ENCODE results near the gene S100PBP. TPM values are rescaled to one million over a fixed set of nuclear protein-coding genes. Genes with fewer than 3 reads are reported as not detected.

Gene S100PBP
- total and polyA plus RNA-seq, 2 donors = 24.6 to 29.1 TPM

DNA sequence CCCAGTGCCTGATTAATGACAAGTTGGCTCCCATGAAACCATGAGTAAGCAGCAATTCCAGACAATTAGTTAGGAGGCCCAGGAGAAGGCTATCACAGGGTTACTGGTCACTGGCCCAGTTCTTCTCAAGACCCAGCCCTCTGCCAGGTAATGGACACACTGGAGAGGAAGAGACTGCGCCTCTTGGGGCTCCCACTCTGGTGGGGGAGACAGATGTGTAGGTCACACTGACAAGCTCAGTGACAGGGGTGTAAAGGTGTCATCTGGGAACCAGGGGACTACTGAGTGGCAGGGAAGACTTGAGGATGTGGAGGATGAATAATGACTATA is 73.8 kb downstream of the S100PBP start:
- Histone ChIP-seq H3K27ac (ENCODE audit: low read depth in 1 of 2, low read length in 1 of 2) (no peak overlapping the region), H3K4me1 (ENCODE audit: control insufficient read depth in 2 of 2, insufficient read depth in 2 of 2, low read length in 2 of 2) (peaks cover 0 to 7% of the 10 kb centered on the region in 2 donors), H3K9me3 (ENCODE audit: control insufficient read depth in 2 of 2, insufficient read depth in 1 of 2, low read length in 1 of 2) (peaks cover 4 to 5% of the 10 kb centered on the region in 2 donors), H3K36me3 (ENCODE audit: control insufficient read depth in 2 of 2, insufficient read depth in 2 of 2, low read length in 1 of 2) (no peaks in the 10 kb centered on the region), H3K27me3 (ENCODE audit: control insufficient read depth in 2 of 2, insufficient read depth in 1 of 2, low read length in 1 of 2) (peaks cover 53 to 95% of the 10 kb centered on the region in 2 donors), H3K4me3 (ENCODE audit: low read length in 2 of 2) (no peak overlapping the region)
- WGBS = 98% methylated on average over 1 of the region's 1 CpG
- DNase-seq (ENCODE audit: low read depth in 6 of 9, low spot score in 9 of 9) = no peak

DNA sequence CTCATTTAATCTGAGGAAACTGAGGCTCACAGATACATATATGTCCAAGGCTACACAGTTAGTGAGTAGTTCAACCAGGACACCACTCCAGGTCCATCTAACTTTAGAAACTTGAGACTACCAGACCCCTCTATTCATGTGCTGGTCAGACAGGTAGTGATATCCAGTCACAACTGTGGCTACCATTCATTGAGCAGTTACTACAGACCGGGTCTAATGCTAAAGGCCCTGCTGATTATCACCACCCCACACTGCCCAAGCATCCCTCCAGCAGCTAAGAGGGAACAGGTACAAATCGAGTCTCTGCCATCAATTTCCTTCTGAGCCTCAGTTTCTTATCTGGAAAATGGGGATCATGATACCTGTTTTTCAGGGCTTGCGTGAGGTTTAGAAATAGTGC is 74.2 kb downstream of the S100PBP start:
- Histone ChIP-seq H3K36me3 (ENCODE audit: control insufficient read depth in 2 of 2, insufficient read depth in 2 of 2, low read length in 1 of 2) (no peaks in the 10 kb centered on the region), H3K4me1 (ENCODE audit: control insufficient read depth in 2 of 2, insufficient read depth in 2 of 2, low read length in 2 of 2) (peaks cover 0 to 6% of the 10 kb centered on the region in 2 donors), H3K9me3 (ENCODE audit: control insufficient read depth in 2 of 2, insufficient read depth in 1 of 2, low read length in 1 of 2) (peaks cover 4 to 5% of the 10 kb centered on the region in 2 donors), H3K27me3 (ENCODE audit: control insufficient read depth in 2 of 2, insufficient read depth in 1 of 2, low read length in 1 of 2) (peaks cover 49 to 95% of the 10 kb centered on the region in 2 donors), H3K4me3 (ENCODE audit: low read length in 2 of 2) (no peak overlapping the region), H3K27ac (ENCODE audit: low read depth in 1 of 2, low read length in 1 of 2) (no peak overlapping the region)
- WGBS = 95% methylated on average over 3 of the region's 3 CpGs
- no peak for DNase-seq (ENCODE audit: low read depth in 6 of 9, low spot score in 9 of 9)

DNA sequence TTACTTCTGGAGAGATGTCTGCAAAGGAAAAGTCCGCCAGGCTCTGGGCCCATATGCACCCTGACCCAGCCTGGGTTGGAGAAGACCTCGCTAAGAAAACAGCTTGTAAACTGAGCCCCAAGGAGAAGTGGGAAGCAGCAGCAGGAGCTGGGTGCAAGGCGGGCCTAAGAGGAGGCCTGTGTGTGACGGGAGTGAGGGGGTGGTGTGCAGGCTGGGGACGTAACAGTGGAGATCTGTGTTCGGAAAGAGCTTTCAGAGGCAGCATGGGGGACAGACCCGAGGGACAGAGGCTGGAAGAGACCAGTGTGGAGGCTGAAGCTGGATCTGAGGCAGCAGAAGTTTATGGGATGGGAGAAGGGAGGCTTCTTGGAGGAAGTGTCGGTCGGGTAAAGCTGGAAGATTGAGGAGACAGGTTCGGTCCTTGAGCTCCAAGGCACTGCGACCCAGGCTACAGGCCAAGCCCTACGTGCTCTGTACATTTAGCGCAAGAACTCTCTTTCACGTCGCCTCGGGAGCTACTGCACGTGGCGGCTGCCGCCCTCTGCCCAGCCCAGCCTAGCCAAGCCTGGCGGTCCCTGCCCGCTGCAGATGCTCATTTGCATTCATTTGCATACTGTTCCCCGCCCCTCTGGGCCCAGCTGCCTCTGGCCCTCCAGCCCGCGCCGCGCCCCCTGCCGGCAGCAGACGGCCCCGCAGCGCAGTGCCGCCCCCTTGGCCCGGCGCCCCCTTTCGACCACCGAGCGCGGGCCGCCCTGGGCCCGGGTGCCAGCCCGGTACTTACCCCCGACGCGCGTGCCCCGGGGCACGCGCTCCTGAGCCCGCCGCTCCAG is 75.1 kb downstream of the S100PBP start:
- DNase-seq (ENCODE audit: low read depth in 6 of 9, low spot score in 9 of 9) = peak in 1 of 9 donors; percentile 24
- Histone ChIP-seq H3K27ac (ENCODE audit: low read depth in 1 of 2, low read length in 1 of 2) (no peak overlapping the region), H3K4me3 (ENCODE audit: low read length in 2 of 2) (peak overlapping the region in 1 of 2 donors; percentile 33), H3K36me3 (ENCODE audit: control insufficient read depth in 2 of 2, insufficient read depth in 2 of 2, low read length in 1 of 2) (no peaks in the 10 kb centered on the region), H3K27me3 (ENCODE audit: control insufficient read depth in 2 of 2, insufficient read depth in 1 of 2, low read length in 1 of 2) (peaks cover 42 to 95% of the 10 kb centered on the region in 2 donors), H3K4me1 (ENCODE audit: control insufficient read depth in 2 of 2, insufficient read depth in 2 of 2, low read length in 2 of 2) (peaks cover 0 to 3% of the 10 kb centered on the region in 2 donors), H3K9me3 (ENCODE audit: control insufficient read depth in 2 of 2, insufficient read depth in 1 of 2, low read length in 1 of 2) (peaks cover 4 to 5% of the 10 kb centered on the region in 2 donors)
- WGBS = 24% methylated on average over 49 of the region's 49 CpGs

DNA sequence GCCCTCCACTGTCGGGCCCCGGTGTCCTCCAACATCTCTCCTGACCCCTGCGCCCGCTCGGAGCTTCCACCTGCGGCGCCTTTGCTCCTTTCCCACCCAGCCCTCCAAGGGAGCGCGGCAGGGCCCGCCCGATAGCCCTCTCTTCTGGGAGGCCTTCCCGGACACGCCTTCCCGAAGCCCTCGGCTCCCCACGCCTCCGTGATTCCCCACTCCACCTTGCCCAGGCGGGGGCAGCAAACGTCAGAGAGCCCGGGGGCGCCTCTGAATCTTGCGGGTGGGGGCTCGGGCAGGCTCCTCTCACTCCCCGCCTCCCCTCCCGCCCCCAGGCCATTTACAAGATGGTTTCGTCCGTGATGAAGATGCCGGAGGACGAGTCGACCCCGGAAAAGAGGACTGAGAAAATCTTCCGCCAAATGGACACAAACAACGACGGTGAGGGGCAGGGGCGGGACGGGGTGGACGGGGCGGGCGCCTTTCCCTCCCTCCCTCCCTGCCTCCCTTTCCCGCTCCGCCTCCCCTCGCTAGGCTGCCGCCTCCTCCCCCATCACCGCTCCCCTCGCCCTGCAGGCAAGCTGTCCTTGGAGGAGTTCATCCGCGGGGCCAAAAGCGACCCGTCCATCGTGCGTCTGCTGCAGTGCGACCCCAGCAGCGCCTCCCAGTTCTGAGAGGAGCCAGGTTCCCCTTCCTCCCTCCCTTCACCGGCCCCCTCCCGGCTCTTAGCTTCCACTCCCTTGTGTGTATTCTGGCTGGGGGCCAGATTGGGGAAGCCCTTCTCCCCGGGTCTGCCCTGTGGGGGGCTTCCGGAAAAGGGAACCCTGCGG is 76.0 kb downstream of the S100PBP start:
- H3K9me3 ChIP-seq (ENCODE audit: control insufficient read depth in 2 of 2, insufficient read depth in 1 of 2, low read length in 1 of 2) = peaks cover 4 to 5% of the 10 kb centered on the region in 2 donors
- H3K36me3 ChIP-seq (ENCODE audit: control insufficient read depth in 2 of 2, insufficient read depth in 2 of 2, low read length in 1 of 2) = no peaks in the 10 kb centered on the region
- H3K4me3 ChIP-seq (ENCODE audit: low read length in 2 of 2) = peak overlapping the region; percentile 10 to 33
- peaks cover 0 to 3% of the 10 kb centered on the region in 2 donors for H3K4me1 ChIP-seq (ENCODE audit: control insufficient read depth in 2 of 2, insufficient read depth in 2 of 2, low read length in 2 of 2)
- DNase-seq (ENCODE audit: low read depth in 6 of 9, low spot score in 9 of 9) = no peak
- H3K27ac ChIP-seq (ENCODE audit: low read depth in 1 of 2, low read length in 1 of 2) = no peak overlapping the region
- 4% methylated on average over 58 of the region's 58 CpGs for WGBS
- H3K27me3 ChIP-seq (ENCODE audit: control insufficient read depth in 2 of 2, insufficient read depth in 1 of 2, low read length in 1 of 2) = peaks cover 42 to 95% of the 10 kb centered on the region in 2 donors

DNA sequence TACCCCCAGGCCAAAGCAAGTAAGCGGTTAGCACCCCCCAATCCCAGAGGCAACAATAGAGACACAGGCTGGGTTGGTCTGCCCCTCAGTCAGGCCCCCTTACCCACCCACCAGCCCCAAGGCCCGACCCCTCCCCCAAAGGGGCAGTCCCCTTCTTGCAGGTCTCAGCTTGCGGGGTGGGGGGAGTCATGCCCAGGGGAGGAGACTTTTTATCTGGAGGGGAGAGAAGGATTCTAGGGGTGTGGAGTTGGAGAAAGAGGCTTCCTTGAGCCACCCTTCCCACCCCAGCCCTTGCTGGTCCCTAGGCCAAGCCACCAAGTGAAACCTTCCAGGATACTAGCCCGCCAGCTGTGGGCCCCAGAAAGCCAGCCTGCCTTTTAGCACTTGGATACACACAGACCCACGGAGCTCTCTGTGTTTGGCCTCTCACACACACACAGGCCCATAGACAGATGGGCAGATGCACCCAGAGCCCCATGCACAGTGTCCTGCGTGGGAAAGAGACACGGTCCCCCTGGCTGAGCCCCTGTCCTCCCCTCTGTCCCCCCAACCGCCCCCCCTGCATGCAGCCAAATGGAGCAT is 76.7 kb downstream of the S100PBP start:
- Histone ChIP-seq H3K4me1 (ENCODE audit: control insufficient read depth in 2 of 2, insufficient read depth in 2 of 2, low read length in 2 of 2) (peaks cover 0 to 3% of the 10 kb centered on the region in 2 donors), H3K27ac (ENCODE audit: low read depth in 1 of 2, low read length in 1 of 2) (no peak overlapping the region), H3K27me3 (ENCODE audit: control insufficient read depth in 2 of 2, insufficient read depth in 1 of 2, low read length in 1 of 2) (peaks cover 39 to 95% of the 10 kb centered on the region in 2 donors), H3K36me3 (ENCODE audit: control insufficient read depth in 2 of 2, insufficient read depth in 2 of 2, low read length in 1 of 2) (no peaks in the 10 kb centered on the region), H3K4me3 (ENCODE audit: low read length in 2 of 2) (no peak overlapping the region), H3K9me3 (ENCODE audit: control insufficient read depth in 2 of 2, insufficient read depth in 1 of 2, low read length in 1 of 2) (peaks cover 4 to 5% of the 10 kb centered on the region in 2 donors)
- WGBS = 80% methylated on average over 8 of the region's 8 CpGs
- no peak for DNase-seq (ENCODE audit: low read depth in 6 of 9, low spot score in 9 of 9)

DNA sequence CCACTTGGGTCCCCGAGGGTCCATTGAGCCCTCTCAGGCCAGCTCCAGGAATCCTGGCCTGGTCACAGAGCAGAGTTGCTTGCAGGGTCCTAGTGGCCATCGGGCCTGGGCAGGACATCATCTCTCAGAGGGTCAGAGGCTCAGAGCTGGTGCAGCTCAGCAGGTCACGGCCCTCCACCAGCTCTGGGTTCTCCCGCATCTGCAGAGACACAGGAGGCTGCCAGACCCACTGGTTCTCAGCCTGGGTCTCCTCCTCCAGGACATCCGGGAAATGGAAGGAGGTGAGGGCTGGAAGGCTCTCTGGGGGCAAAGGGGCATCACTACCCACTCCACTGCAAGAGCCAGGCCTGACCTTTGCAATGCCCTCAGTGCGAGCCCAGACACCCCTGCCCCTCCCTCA is 77.2 kb downstream of the S100PBP start:
- 95% methylated on average over 6 of the region's 6 CpGs for WGBS
- H3K4me1 ChIP-seq (ENCODE audit: control insufficient read depth in 2 of 2, insufficient read depth in 2 of 2, low read length in 2 of 2) = peaks cover 0 to 3% of the 10 kb centered on the region in 2 donors
- peaks cover 41 to 98% of the 10 kb centered on the region in 2 donors for H3K27me3 ChIP-seq (ENCODE audit: control insufficient read depth in 2 of 2, insufficient read depth in 1 of 2, low read length in 1 of 2)
- peaks cover 4 to 5% of the 10 kb centered on the region in 2 donors for H3K9me3 ChIP-seq (ENCODE audit: control insufficient read depth in 2 of 2, insufficient read depth in 1 of 2, low read length in 1 of 2)
- H3K27ac ChIP-seq (ENCODE audit: low read depth in 1 of 2, low read length in 1 of 2) = no peak overlapping the region
- H3K36me3 ChIP-seq (ENCODE audit: control insufficient read depth in 2 of 2, insufficient read depth in 2 of 2, low read length in 1 of 2) = no peaks in the 10 kb centered on the region
- H3K4me3 ChIP-seq (ENCODE audit: low read length in 2 of 2) = no peak overlapping the region
- DNase-seq (ENCODE audit: low read depth in 6 of 9, low spot score in 9 of 9) = no peak

DNA sequence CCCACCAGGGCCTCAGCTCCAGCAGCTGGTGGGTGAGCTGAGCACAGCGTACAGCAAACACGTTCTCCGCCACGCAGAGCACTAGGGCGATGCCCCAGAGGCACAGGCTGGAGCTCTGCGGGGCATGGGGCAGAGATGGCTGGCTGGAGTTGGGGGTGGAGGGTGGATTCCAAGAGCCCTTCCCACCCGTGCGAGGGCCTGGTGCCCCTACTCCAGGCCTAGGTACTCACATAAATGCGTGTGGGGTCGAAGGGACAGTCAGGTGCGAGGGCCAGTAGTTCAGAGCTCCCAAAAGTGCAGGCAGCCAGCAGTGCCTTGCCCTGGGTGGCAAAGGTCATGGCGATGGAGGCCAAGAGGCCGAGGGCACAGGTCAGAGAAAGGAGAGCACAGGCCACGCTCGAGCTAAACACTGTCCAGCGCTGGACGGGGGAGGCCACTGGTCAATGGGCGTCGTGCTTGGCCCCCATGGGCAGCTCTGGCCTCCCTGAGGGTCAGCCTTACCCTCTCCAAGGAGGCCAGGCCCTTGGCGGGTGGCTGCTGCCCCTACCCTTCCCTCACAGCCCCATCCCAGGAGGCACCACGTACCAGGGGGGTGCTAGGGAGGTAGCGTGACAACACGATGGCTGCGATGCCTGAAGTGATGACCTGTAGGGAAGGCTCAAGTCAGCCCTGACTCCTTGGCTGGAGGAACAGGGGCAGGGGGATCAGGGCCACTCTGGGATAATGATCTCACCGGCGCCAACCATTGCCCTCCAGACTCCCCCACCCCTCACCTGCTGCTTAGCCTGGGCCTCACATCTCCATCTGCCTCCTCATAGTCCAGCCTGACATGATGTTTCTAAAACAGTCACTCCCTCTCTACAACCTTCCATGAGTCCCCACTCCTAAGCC is 78.1 kb downstream of the S100PBP start:
- Histone ChIP-seq H3K36me3 (ENCODE audit: control insufficient read depth in 2 of 2, insufficient read depth in 2 of 2, low read length in 1 of 2) (no peaks in the 10 kb centered on the region), H3K27me3 (ENCODE audit: control insufficient read depth in 2 of 2, insufficient read depth in 1 of 2, low read length in 1 of 2) (peaks cover 44 to 99% of the 10 kb centered on the region in 2 donors), H3K9me3 (ENCODE audit: control insufficient read depth in 2 of 2, insufficient read depth in 1 of 2, low read length in 1 of 2) (peaks cover 4 to 5% of the 10 kb centered on the region in 2 donors), H3K27ac (ENCODE audit: low read depth in 1 of 2, low read length in 1 of 2) (no peak overlapping the region), H3K4me1 (ENCODE audit: control insufficient read depth in 2 of 2, insufficient read depth in 2 of 2, low read length in 2 of 2) (peaks cover 0 to 3% of the 10 kb centered on the region in 2 donors), H3K4me3 (ENCODE audit: low read length in 2 of 2) (no peak overlapping the region)
- WGBS = 95% methylated on average over 26 of the region's 26 CpGs
- no peak for DNase-seq (ENCODE audit: low read depth in 6 of 9, low spot score in 9 of 9)

DNA sequence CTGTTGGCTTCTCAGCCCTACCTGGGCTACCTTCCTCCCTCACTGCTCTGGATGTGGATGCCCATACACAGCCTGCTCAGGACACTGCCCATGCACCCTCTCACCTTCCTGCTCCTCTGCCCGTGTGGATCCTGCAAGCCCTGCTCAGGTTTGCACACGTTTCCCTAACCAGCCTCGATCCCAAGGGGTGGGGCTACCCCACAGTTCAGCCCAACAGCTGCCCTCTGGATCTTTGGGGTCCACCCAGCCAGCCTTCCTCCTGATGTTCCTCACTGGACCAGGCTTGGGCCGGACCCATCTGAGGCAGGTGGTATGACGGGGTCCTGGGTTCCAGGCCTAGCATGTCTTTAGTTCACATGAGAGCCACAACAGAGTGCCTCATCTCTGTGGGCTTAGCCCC is 79.0 kb downstream of the S100PBP start:
- H3K27ac ChIP-seq (ENCODE audit: low read depth in 1 of 2, low read length in 1 of 2) = no peak overlapping the region
- peaks cover 2 to 3% of the 10 kb centered on the region in 2 donors for H3K4me1 ChIP-seq (ENCODE audit: control insufficient read depth in 2 of 2, insufficient read depth in 2 of 2, low read length in 2 of 2)
- DNase-seq (ENCODE audit: low read depth in 6 of 9, low spot score in 9 of 9) = no peak
- peaks cover 51 to 97% of the 10 kb centered on the region in 2 donors for H3K27me3 ChIP-seq (ENCODE audit: control insufficient read depth in 2 of 2, insufficient read depth in 1 of 2, low read length in 1 of 2)
- no peaks in the 10 kb centered on the region for H3K36me3 ChIP-seq (ENCODE audit: control insufficient read depth in 2 of 2, insufficient read depth in 2 of 2, low read length in 1 of 2)
- no peak overlapping the region for H3K4me3 ChIP-seq (ENCODE audit: low read length in 2 of 2)
- WGBS = 90% methylated on average over 5 of the region's 5 CpGs
- peaks cover 4 to 5% of the 10 kb centered on the region in 2 donors for H3K9me3 ChIP-seq (ENCODE audit: control insufficient read depth in 2 of 2, insufficient read depth in 1 of 2, low read length in 1 of 2)

All from thymus (tissue), 11 donors.